Subcutaneous adipose tissue (tissue), 4 donors: ENCODE measurements around the gene CRB2. TPM values are rescaled to one million over a fixed set of nuclear protein-coding genes. Genes with fewer than 3 reads are reported as not detected.

Experiments
- total RNA-seq, 4 donors: library from RNA; depleted of rRNA; stranded (reverse); fragments of >200 nt; gene quantifications; one replicate each; pipeline ENCODE4 v1.1.0, GENCODE V29; 2016
- TF ChIP-seq, protein P1 (sequence below): fragments of 450-650 bp; IDR thresholded peaks from one replicate; pipeline ENCODE4 v1.5.1; 2016; ENCODE audit warnings: low read depth, mild to moderate bottlenecking, control low read depth, antibody characterized with exemption, moderate library complexity

The CRB2 gene
- total RNA-seq, 4 donors from 2014 or later = 0.33 TPM; not detected in 3

DNA sequence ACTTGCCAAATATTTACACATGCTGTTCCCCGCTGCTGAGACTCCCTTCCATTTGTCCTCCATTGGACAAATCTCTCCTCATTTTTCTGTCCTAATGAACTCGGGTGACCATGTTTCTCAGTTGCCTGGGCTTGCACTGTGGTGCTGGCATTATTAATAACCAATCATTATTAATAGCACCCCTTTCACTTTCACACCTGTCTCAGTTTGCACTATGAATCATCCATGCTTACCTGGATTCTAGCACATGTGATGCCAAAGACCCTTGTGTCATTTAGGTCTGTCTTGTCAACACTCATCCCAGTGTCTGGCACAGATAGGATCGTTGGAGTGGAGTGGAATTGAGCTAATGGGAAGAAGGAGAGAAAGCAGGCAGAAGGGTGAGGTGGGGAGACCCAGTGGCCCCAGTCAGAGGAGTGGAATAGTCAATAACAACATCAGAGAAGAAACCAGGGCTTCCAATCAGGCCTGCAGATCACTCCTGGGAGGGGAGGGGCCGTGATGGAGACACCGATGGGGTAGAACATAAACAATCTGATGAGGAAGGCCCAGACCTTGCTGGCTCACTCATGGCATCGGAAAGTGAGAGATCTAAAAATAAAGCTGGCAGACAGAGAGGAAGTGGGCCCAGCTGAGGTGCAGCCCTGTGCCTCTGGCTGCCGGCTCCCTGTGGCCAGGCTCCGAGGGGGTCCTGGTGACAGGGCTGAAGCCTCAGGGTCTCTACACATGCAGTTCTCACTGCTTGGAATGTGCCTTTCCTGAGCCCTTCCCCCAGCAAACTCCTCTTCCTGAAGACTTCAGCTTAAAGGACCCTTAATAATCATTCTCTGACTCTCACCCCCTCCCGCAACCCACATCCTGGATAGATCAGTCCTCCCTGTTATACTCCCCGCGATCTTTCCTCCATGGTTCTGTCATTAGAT lies 33.5 kb upstream of the CRB2 start:
- TF ChIP-seq, protein P1, sequence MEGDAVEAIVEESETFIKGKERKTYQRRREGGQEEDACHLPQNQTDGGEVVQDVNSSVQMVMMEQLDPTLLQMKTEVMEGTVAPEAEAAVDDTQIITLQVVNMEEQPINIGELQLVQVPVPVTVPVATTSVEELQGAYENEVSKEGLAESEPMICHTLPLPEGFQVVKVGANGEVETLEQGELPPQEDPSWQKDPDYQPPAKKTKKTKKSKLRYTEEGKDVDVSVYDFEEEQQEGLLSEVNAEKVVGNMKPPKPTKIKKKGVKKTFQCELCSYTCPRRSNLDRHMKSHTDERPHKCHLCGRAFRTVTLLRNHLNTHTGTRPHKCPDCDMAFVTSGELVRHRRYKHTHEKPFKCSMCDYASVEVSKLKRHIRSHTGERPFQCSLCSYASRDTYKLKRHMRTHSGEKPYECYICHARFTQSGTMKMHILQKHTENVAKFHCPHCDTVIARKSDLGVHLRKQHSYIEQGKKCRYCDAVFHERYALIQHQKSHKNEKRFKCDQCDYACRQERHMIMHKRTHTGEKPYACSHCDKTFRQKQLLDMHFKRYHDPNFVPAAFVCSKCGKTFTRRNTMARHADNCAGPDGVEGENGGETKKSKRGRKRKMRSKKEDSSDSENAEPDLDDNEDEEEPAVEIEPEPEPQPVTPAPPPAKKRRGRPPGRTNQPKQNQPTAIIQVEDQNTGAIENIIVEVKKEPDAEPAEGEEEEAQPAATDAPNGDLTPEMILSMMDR = no peak

DNA sequence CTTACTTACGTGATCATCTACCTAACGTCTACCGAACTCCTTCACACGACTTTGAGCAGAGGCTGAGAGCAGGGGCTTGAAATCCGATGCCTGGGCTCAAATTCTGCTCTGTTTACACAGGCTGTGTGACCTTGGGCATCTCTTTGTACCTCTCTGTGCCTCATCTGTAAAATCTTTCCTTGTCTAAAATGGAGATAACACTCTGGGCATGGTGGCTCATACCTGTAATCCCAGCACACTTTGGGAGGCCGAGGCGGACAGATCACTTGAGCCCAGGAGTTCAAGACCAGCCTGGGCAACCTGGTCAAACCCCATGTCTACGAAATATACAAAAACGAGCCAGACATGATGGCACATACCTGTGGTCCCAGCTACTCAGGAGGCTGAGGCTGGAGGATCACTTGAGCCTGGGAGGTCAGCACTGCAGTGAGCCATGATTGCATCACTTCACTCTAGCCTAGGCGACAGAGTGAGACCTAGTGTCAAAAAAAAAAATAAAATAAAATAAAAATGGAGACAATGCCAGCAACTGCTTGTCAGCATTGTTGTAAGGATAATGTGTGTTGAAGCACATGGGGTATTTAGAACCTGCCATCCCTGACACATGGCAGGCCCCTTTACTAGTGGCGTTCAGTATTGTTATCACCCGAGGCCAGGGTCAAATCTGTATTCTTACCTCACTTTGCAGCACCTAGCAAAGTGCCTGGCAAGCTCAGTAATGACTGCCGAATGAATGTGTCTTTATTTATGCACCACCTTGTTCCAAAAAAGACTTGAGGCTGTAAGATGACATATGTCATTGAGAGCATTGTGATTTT lies 32.6 kb upstream of the CRB2 start:
- TF ChIP-seq, protein P1 = no peak

DNA sequence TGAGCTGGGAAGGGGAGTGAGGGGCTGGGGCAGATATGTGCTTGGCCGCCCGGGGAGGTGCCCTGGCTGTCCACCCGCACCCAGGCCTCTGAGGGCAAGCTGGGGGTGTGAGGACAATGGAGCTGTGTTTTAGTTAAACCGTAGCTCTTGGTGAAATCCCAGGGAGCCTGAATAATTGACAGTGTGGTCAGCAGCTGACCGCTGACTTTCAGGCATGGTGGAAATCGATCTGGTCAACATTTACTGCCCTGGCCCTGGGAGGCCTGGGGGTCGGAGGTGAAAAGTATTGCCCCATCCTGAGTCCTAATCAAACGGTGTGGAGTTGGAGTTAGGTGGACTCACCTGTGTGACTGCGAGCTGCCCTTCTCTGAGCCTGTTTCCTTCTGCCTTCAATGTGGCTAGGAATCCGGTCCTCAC lies 31.2 kb upstream of the CRB2 start:
- TF ChIP-seq, protein P1 = no peak

DNA sequence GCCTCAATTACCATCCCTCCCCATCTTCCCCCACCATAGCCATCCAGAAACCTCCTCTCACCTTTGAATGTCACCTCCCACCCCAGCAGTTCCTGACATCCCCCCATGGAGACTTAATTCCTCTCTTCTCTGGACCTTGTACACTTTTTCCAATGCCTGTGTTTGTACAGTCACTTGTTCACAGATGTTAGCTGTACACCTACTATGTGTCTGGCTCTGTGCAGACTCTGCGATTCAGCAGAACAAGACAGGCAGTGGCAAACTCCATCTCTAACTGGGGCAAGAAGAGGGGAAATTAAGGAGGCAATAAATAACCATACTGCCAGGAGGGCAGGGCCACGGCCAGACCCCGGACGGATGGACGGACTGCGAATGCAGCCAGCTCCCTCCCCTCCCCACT lies 29.8 kb upstream of the CRB2 start:
- TF ChIP-seq, protein P1 = no peak

DNA sequence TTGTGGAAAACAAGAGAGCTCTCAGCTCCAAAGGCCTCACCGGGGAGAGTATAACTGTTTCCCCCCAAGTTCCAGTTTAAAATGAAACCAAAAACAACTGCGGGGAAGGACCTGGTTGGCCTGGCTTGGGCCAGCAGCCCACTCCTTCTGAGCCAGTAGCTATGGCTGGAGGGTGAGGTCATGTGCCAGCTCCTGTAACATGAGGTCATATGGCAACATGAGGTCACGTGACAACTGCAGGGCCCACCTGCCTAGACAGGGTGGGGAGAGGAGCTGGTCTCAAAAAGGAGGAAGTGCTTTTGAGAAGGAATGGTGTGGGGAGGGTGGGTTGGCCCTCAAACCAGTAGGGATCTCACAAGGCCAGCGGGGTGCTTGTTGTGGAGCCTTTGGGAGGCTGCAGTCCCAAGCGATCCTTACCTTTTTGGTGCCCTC lies 29.3 kb upstream of the CRB2 start:
- TF ChIP-seq, protein P1 = no peak

DNA sequence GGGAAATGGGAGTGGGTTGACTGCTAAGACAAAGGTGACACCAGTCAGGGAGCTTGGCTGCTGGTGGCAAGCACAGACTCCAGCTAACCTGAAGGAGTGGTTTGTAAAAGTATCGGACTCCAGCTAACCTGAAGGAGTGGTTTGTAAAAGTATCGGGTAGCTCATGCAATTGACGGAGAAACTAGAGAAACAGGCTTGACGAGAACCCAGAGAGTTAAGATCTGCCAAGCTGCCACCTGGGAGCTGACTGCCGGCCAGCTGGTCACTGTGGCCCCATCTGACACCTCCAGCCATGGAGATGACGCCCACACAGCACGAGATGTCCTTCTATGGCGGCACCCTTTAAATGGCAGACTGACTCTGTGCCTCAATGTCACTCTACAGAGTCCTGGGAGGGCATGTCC lies 28.3 kb upstream of the CRB2 start:
- TF ChIP-seq, protein P1 = no peak
